Measurements from ENCODE around the gene PNMA6F.

The PNMA6F gene

DNA sequence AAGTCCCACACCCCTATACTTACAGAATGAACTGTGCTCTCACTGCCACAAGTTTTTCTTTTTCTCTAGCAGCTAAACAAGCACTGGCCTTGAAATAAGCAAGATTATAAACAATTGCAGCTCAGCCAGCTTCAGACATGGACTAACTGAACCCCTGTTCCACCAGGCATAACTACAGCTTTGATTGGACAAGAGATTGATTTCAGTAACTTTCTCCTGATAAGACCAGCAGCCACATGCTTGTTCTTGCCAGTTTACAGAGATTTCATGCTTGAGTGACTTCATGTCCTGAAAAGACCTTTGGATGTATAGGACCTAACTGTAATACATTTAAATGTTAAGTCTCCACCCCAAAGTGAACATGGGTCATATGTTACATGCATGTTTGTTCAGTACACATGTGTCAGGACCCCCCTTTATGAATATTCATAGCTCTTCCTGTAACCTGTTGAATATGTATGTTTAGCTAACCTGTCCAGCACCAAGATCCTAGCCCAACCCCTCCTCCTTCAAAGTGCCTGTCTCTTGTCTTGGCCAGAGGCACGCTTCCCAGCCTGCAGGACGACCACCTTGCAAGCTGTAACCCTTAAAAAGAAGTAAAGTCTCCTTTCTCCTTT lies 40.3 kb upstream of the PNMA6F start:
- DNase-seq: no peak
- POLR2A ChIA-PET: no interaction called here
- CTCF ChIA-PET: interaction anchor here (1.0 to 1.1 kb wide), 2 partner anchors 15 to 20 kb away, joined by 3 read pairs; no protein-coding TSS in a partner anchor
- Histone ChIP-seq H3K9me3 (ENCODE audit: control extremely low read depth in 1 of 5, control insufficient read depth in 4 of 5, insufficient read depth in 2 of 5, low read depth in 1 of 5, low read length in 4 of 5) (peaks cover 0 to 9% (median 4%) of the 10 kb centered on the region in 5 experiments), H3K36me3 (ENCODE audit: control insufficient read depth in 4 of 4, insufficient read depth in 4 of 4, low read length in 3 of 4) (no peaks in the 10 kb centered on the region), H3K4me3 (ENCODE audit: control insufficient read depth in 1 of 7, extremely low read depth in 1 of 7, insufficient read depth in 4 of 7, low read depth in 2 of 7, low read length in 6 of 7) (no peak overlapping the region), H3K27ac (ENCODE audit: insufficient read depth in 1 of 2, low read depth in 1 of 2, low read length in 2 of 2, poor library complexity in 1 of 2, severe bottlenecking in 2 of 2) (no peak overlapping the region), H3K27me3 (replicated peaks in 2 of 5; ENCODE audit: control insufficient read depth in 4 of 5, insufficient read depth in 5 of 5, low read length in 4 of 5) (peaks cover 0 to 9% (median 0%) of the 10 kb centered on the region in 5 experiments), H3K4me1 (ENCODE audit: control extremely low read depth in 1 of 4, control insufficient read depth in 4 of 4, insufficient read depth in 4 of 4, low read length in 3 of 4) (no peaks in the 10 kb centered on the region)
- WGBS (ENCODE audit: insufficient coverage): no CpG with 5 or more reads among the region's 2 CpGs

DNA sequence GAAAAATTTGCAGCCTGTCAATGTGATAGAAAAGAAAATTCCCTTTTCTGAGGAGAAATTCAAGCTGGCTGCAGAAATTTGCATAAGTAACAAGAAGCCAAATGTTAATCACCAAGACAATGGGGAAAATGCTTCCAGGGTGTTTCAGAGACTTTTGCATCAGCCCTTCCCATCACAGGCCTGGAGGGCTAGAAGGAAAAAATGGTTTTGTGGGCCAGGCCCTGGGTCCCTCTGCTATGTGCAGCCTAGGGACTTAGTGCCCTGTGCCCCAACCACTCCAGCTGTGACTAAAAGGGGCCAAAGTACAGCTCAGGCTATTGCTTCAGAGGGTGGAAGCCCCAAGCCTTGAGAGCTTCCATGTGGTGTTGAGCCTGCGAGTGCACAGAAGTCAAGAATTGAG lies 36.3 kb upstream of the PNMA6F start:
- Histone ChIP-seq H3K36me3 (ENCODE audit: control insufficient read depth in 4 of 4, insufficient read depth in 4 of 4, low read length in 3 of 4) (no peaks in the 10 kb centered on the region), H3K4me1 (ENCODE audit: control extremely low read depth in 1 of 4, control insufficient read depth in 4 of 4, insufficient read depth in 4 of 4, low read length in 3 of 4) (no peaks in the 10 kb centered on the region), H3K27me3 (replicated peaks in 2 of 5; ENCODE audit: control insufficient read depth in 4 of 5, insufficient read depth in 5 of 5, low read length in 4 of 5) (peaks cover 0 to 4% (median 0%) of the 10 kb centered on the region in 5 experiments), H3K4me3 (ENCODE audit: control insufficient read depth in 1 of 7, extremely low read depth in 1 of 7, insufficient read depth in 4 of 7, low read depth in 2 of 7, low read length in 6 of 7) (no peak overlapping the region), H3K27ac (ENCODE audit: insufficient read depth in 1 of 2, low read depth in 1 of 2, low read length in 2 of 2, poor library complexity in 1 of 2, severe bottlenecking in 2 of 2) (no peak overlapping the region), H3K9me3 (ENCODE audit: control extremely low read depth in 1 of 5, control insufficient read depth in 4 of 5, insufficient read depth in 2 of 5, low read depth in 1 of 5, low read length in 4 of 5) (peaks cover 0 to 10% (median 4%) of the 10 kb centered on the region in 5 experiments)
- ChIA-PET POLR2A (no interaction called here), CTCF (no interaction called here)
- WGBS (ENCODE audit: insufficient coverage): 100% methylated on average over 1 of the region's 1 CpG
- DNase-seq: no peak

DNA sequence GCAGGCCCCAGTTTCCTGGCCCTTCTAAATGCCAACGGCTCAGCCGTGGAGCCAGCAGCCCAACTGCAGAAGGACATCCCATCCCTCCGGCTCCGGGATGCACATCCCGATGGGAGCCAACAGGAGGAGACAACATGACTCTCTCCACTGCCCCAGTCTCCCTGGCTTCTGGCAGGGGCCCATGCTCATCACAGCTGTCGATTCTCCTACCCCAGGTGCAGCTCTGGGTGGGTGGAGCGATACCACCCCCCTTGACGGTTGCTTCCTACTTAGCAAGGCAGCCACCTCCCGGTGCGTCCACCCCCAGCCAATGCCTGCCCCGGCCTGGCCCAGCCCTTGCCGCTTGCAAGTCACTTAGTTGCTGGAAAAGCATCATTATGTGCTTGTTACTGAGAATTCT lies 31.8 kb upstream of the PNMA6F start:
- CTCF ChIA-PET: no interaction called here
- 89% methylated on average over 11 of the region's 12 CpGs for WGBS (ENCODE audit: insufficient coverage)
- Histone ChIP-seq H3K36me3 (ENCODE audit: control insufficient read depth in 4 of 4, insufficient read depth in 4 of 4, low read length in 3 of 4) (peaks cover 0 to 14% (median 5%) of the 10 kb centered on the region in 4 experiments), H3K4me3 (ENCODE audit: control insufficient read depth in 1 of 7, extremely low read depth in 1 of 7, insufficient read depth in 4 of 7, low read depth in 2 of 7, low read length in 6 of 7) (no peak overlapping the region), H3K9me3 (ENCODE audit: control extremely low read depth in 1 of 5, control insufficient read depth in 4 of 5, insufficient read depth in 2 of 5, low read depth in 1 of 5, low read length in 4 of 5) (peaks cover 0 to 5% (median 2%) of the 10 kb centered on the region in 5 experiments), H3K27me3 (replicated peaks in 2 of 5; ENCODE audit: control insufficient read depth in 4 of 5, insufficient read depth in 5 of 5, low read length in 4 of 5) (peaks cover 0 to 2% (median 0%) of the 10 kb centered on the region in 5 experiments), H3K27ac (ENCODE audit: insufficient read depth in 1 of 2, low read depth in 1 of 2, low read length in 2 of 2, poor library complexity in 1 of 2, severe bottlenecking in 2 of 2) (no peak overlapping the region), H3K4me1 (ENCODE audit: control extremely low read depth in 1 of 4, control insufficient read depth in 4 of 4, insufficient read depth in 4 of 4, low read length in 3 of 4) (no peaks in the 10 kb centered on the region)
- POLR2A ChIA-PET: no interaction called here
- no peak for DNase-seq

DNA sequence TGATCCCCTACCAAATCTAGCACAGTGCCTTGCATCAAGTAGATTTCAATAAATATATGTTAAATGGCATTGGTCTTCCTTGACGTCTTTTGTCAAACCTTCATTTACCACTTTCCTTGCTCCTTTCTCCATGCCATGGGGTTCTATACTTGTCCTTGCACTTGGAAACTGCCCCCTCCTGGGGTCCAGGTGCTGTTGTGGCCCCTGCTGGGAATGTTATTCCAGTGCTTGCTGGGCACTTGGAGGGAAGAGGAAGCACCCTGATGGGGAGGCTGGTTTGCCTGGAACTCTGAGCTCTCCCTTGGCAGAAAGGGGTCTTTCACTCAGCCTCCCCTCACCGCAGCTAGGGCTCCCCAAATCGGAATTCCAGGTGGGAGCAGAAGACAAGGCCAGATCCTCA lies 31.3 kb upstream of the PNMA6F start:
- H3K4me3 ChIP-seq (ENCODE audit: control insufficient read depth in 1 of 7, extremely low read depth in 1 of 7, insufficient read depth in 4 of 7, low read depth in 2 of 7, low read length in 6 of 7): no peak overlapping the region
- no peaks in the 10 kb centered on the region for H3K4me1 ChIP-seq (ENCODE audit: control extremely low read depth in 1 of 4, control insufficient read depth in 4 of 4, insufficient read depth in 4 of 4, low read length in 3 of 4)
- CTCF ChIA-PET: no interaction called here
- H3K27me3 ChIP-seq (replicated peaks in 2 of 5; ENCODE audit: control insufficient read depth in 4 of 5, insufficient read depth in 5 of 5, low read length in 4 of 5): peaks cover 0 to 2% (median 0%) of the 10 kb centered on the region in 5 experiments
- 100% methylated on average over 2 of the region's 3 CpGs for WGBS (ENCODE audit: insufficient coverage)
- POLR2A ChIA-PET: no interaction called here
- H3K27ac ChIP-seq (ENCODE audit: insufficient read depth in 1 of 2, low read depth in 1 of 2, low read length in 2 of 2, poor library complexity in 1 of 2, severe bottlenecking in 2 of 2): no peak overlapping the region
- DNase-seq: no peak
- H3K9me3 ChIP-seq (ENCODE audit: control extremely low read depth in 1 of 5, control insufficient read depth in 4 of 5, insufficient read depth in 2 of 5, low read depth in 1 of 5, low read length in 4 of 5): peaks cover 0 to 4% (median 0%) of the 10 kb centered on the region in 5 experiments
- peaks cover 0 to 18% (median 7%) of the 10 kb centered on the region in 4 experiments for H3K36me3 ChIP-seq (ENCODE audit: control insufficient read depth in 4 of 4, insufficient read depth in 4 of 4, low read length in 3 of 4)

DNA sequence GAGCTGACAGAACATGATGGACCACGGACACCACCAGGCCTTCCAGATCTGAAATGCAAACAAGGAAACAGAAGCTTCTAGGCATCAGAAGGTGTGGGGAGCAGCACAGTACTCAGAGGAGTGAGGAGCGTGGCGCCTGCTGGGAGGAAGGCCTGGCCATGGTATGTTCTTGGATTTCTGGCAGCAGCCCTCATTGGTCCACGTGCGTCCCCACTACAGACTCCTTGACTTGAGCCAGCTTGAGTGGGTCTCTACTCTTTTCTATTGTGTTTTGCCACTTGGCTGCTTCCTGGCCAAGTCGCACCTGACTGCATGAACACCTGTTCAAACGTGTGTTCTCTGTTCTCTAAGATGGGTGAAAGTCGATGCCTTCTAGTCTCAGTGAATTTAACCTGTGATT lies 30.4 kb upstream of the PNMA6F start:
- no peak overlapping the region for H3K4me3 ChIP-seq (ENCODE audit: control insufficient read depth in 1 of 7, extremely low read depth in 1 of 7, insufficient read depth in 4 of 7, low read depth in 2 of 7, low read length in 6 of 7)
- no peak overlapping the region for H3K27ac ChIP-seq (ENCODE audit: insufficient read depth in 1 of 2, low read depth in 1 of 2, low read length in 2 of 2, poor library complexity in 1 of 2, severe bottlenecking in 2 of 2)
- WGBS (ENCODE audit: insufficient coverage): 84% methylated on average over 8 of the region's 8 CpGs
- H3K4me1 ChIP-seq (ENCODE audit: control extremely low read depth in 1 of 4, control insufficient read depth in 4 of 4, insufficient read depth in 4 of 4, low read length in 3 of 4): no peaks in the 10 kb centered on the region
- peaks cover 0 to 26% (median 14%) of the 10 kb centered on the region in 4 experiments for H3K36me3 ChIP-seq (ENCODE audit: control insufficient read depth in 4 of 4, insufficient read depth in 4 of 4, low read length in 3 of 4)
- ChIA-PET CTCF (no interaction called here), POLR2A (no interaction called here)
- no peak for DNase-seq
- H3K9me3 ChIP-seq (ENCODE audit: control extremely low read depth in 1 of 5, control insufficient read depth in 4 of 5, insufficient read depth in 2 of 5, low read depth in 1 of 5, low read length in 4 of 5): peaks cover 0 to 11% (median 0%) of the 10 kb centered on the region in 5 experiments
- H3K27me3 ChIP-seq (replicated peaks in 2 of 5; ENCODE audit: control insufficient read depth in 4 of 5, insufficient read depth in 5 of 5, low read length in 4 of 5): peaks cover 0 to 2% (median 0%) of the 10 kb centered on the region in 5 experiments

DNA sequence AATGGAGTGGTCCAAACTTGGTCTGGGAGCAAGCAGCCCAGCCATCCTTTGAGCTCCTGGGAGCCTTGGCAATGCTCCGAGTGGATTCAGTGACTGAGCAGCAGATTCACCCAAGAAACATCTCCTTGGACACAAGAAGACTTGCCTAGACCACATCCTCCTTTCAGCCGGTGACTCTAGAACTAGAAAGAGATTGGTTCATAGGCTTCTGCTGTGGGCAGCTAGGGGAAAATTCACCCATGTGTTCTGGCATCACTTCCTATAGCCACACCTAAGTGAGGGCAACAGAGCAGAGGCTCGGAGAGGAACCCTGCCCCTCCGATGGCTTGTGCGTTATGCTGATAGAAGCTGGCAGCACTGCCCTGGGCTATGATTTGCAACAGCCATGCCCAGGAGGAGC lies 28.4 kb upstream of the PNMA6F start:
- CTCF ChIA-PET: no interaction called here
- peaks cover 0 to 16% (median 0%) of the 10 kb centered on the region in 5 experiments for H3K9me3 ChIP-seq (ENCODE audit: control extremely low read depth in 1 of 5, control insufficient read depth in 4 of 5, insufficient read depth in 2 of 5, low read depth in 1 of 5, low read length in 4 of 5)

DNA sequence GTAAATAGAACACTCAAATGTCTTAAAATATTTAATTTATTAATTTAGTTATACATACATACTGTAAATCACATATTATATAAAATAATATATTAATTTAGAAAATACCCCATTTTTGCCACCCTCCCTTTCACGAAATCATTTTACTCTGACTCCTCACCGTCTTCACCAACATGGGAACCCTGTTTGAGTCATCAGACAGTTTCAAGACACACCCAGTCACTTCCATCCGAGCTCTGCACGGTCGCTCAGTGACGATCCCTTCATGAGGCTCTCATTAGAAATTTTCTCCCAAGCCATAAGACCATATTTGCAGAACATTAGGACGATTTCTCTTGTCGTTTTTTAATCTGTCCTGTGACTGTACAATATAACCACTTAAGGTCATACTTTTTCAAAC lies 26.9 kb upstream of the PNMA6F start:
- H3K9me3 ChIP-seq (ENCODE audit: control extremely low read depth in 1 of 5, control insufficient read depth in 4 of 5, insufficient read depth in 2 of 5, low read depth in 1 of 5, low read length in 4 of 5): peaks cover 0 to 20% (median 0%) of the 10 kb centered on the region in 5 experiments
- H3K4me1 ChIP-seq (ENCODE audit: control extremely low read depth in 1 of 4, control insufficient read depth in 4 of 4, insufficient read depth in 4 of 4, low read length in 3 of 4): no peaks in the 10 kb centered on the region
- ChIA-PET CTCF (no interaction called here), POLR2A (no interaction called here)
- peaks cover 0 to 49% (median 26%) of the 10 kb centered on the region in 4 experiments for H3K36me3 ChIP-seq (ENCODE audit: control insufficient read depth in 4 of 4, insufficient read depth in 4 of 4, low read length in 3 of 4)
- no peak overlapping the region for H3K27ac ChIP-seq (ENCODE audit: insufficient read depth in 1 of 2, low read depth in 1 of 2, low read length in 2 of 2, poor library complexity in 1 of 2, severe bottlenecking in 2 of 2)
- no peak for DNase-seq
- H3K4me3 ChIP-seq (ENCODE audit: control insufficient read depth in 1 of 7, extremely low read depth in 1 of 7, insufficient read depth in 4 of 7, low read depth in 2 of 7, low read length in 6 of 7): no peak overlapping the region
- H3K27me3 ChIP-seq (replicated peaks in 2 of 5; ENCODE audit: control insufficient read depth in 4 of 5, insufficient read depth in 5 of 5, low read length in 4 of 5): peaks cover 0 to 2% (median 0%) of the 10 kb centered on the region in 5 experiments
- 84% methylated on average over 8 of the region's 8 CpGs for WGBS (ENCODE audit: insufficient coverage)

More for the DNA sequence above, 28.4 kb upstream of the PNMA6F start:
- Histone ChIP-seq H3K27ac (ENCODE audit: insufficient read depth in 1 of 2, low read depth in 1 of 2, low read length in 2 of 2, poor library complexity in 1 of 2, severe bottlenecking in 2 of 2) (no peak overlapping the region), H3K4me3 (ENCODE audit: control insufficient read depth in 1 of 7, extremely low read depth in 1 of 7, insufficient read depth in 4 of 7, low read depth in 2 of 7, low read length in 6 of 7) (no peak overlapping the region), H3K27me3 (replicated peaks in 2 of 5; ENCODE audit: control insufficient read depth in 4 of 5, insufficient read depth in 5 of 5, low read length in 4 of 5) (peaks cover 0 to 2% (median 0%) of the 10 kb centered on the region in 5 experiments), H3K36me3 (ENCODE audit: control insufficient read depth in 4 of 4, insufficient read depth in 4 of 4, low read length in 3 of 4) (peaks cover 0 to 38% (median 18%) of the 10 kb centered on the region in 4 experiments), H3K4me1 (ENCODE audit: control extremely low read depth in 1 of 4, control insufficient read depth in 4 of 4, insufficient read depth in 4 of 4, low read length in 3 of 4) (no peaks in the 10 kb centered on the region)
- POLR2A ChIA-PET: no interaction called here
- DNase-seq: no peak
- 88% methylated on average over 3 of the region's 5 CpGs for WGBS (ENCODE audit: insufficient coverage)

Measured in common myeloid progenitor, CD34-positive (primary cell).